GM20431 (cell line): Measurements from ENCODE around the gene PTOV1.

Experiments
- in situ Hi-C: fragments of 300-500 bp; cut with MseI, MboI; formaldehyde crosslinking; loops from one replicate; pipeline ENCODE4 v1.15.0; 2020; ENCODE audit warnings: low sequenced_read_pairs; ENCODE audit not compliant: unreplicated experiment

Gene PTOV1

GRCh38 chr19:49884109-49884508, 33.1 kb downstream of the PTOV1 start:
- in situ Hi-C loops = no loop called here

- in situ Hi-C loops = no loop called here
These were observed 33.8 kb downstream of the PTOV1 start for GRCh38 chr19:49884760-49885159.

DNA sequence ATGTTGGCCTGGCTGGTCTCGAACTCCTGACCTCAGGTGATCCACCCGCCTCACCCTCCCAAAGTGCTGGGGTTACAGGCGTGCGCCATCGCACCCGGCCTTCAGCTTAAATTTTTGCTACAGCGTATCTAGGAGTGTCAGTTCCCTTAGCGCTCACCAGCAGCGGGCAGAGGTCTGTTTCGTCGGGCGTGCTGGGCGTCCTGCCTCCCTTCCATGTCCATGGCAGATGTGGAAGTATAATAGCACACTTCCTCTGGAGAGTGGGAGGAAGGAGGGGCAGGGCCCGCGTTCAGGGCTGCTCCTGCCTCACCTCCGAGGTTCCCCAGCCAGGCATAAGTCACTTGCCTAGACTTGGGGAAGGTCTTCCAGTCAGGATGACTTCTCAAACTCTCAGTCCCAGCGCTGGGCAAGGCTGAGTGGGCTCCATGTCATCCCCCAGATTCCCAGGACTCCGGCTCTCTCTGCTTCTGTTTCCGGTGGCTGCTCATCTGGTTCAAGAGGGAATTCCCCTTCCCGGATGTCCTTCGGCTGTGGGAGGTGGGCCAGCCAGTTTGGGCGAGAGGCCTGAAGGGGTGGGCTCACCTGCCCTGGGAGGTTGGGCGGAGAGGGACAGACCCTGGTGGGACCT, 36.2 kb downstream of the PTOV1 start:
- in situ Hi-C loops = no loop called here

DNA sequence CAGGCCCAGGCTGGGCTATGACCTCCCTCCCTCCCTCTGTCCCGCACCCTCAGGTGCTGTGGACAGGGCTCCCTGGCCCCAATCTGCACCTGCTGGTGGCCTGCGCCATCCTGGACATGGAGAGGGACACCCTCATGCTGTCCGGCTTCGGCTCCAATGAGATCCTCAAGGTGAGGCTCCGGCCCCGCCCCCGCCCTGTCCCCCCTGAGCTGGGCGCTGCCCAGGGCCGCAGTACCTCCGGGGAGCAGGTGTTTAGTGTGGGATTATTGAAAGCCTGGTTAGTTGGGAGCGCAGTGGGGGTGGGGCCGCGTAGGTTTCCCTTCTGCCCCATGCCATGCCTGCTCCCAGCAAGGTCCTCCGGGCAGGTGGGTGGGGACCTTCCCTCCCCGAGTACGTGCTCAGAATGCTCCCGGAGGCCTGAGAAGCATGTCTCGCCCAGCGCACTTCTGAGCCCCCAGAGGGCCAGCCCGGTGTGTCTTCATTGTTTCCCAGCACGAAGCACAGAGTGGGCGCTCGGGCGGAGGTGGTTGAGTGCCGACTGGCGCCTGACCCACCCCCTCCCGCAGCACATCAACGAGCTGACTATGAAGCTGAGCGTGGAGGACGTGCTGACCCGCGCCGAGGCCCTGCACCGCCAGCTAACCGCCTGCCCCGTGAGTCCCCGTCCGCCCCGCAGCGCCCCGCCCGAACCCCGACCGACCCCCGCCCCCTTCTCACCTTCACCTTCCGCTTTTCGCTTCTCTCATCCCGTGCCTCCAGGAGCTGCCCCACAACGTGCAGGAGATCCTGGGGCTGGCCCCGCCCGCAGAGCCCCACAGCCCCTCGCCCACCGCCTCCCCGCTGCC, 36.9 kb downstream of the PTOV1 start:
- in situ Hi-C loops = no loop called here

DNA sequence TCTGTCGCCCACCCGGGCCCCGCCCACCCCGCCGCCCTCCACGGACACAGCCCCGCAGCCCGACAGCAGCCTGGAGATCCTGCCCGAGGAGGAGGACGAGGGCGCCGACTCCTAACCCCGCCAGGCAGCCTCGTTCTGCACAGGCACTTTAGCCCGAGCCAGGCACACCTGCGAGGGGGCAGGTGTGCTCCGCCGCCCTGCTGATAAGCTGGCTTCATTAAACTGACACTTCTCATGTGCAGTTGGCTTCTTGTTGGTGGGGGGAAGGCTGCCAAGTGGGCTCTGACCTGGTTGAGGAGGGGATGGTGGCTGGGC, 37.5 kb downstream of the PTOV1 start:
- in situ Hi-C loops = no loop called here

DNA sequence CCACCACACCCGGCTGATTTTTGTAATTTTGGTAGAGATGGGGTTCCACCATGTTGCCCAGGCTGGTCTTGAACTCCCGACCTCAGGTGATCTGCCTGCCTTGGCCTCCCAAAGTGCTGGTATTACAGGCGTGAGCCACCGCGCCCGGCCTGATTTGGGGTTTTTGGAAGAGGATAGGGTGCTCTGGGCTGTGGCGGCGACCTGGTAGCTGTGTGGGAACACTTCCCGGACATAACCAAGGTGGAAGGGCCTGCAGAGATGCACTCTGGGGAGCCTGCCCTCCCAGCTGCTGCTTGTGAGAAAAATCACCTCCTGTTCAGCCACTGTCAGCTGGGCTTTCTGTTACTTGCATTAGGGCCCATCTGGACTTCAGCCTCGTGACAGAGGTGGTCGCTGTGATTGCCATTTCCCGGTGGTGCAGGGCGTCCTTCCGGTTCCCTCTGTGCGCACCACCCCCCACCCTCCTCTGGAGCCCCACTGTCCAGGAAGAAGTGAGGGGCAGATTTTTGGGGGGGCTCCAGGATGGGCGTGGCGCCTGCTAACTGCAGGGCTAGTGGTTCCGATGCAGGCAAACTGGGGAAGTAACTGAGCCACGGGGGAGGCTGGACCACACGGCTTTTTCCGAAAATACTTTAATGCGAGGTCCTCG, 38.2 kb downstream of the PTOV1 start:
- in situ Hi-C loops = no loop called here

DNA sequence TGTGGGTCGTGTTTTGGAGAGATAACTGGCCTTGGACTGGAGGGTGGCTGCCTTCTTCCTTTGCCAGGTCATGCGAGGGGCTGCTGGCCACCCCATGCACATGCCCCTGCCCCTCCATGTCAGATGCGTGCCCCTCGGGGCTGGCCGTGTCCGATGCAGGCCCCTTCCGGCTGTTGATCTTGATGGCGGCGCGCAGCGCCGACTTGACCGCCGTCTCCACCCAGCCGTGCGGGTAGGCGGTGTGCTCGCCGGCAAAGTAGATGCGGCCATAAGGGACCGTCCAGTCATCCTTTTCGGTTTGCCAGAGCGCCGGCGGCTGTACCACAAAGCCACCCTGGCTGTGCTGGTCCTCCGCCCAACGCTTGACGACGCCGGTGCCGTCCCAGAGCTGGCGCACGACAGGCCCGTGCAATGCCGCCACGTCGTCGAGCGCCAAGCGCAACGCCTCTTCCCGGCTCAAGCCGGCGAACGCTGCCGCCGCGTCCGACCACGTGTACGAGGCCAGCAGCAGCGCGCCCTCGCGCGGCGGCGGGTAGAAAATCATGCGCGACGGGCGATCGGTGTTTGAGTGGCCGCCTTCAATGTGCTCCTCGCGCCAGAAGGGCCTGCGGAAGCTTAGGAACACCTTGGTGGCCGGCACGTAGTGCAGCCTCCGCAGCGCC, 38.9 kb downstream of the PTOV1 start:
- in situ Hi-C loops = no loop called here

GRCh38 chr19:49890349-49891311, 39.7 kb downstream of the PTOV1 start:
- in situ Hi-C loops = no loop called here

DNA sequence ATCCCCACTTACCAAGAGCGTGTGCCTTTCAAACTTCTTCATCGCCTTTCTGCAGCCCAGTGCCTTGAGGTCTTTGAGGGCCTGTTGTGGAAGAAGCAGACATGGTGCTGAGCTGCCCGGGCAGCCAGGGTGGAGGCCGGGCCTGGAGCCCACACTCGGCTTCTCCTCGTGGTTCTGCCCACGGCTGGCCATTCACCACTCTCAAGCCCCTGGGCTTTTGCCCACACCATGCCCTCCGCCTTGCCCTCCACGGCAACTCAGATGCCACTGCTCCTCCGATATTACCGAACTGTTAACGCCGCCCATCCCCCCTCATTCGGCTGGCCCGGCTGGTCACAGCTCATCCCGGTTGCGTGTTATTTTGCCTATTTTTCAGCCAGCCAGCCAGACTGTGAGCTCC, 40.4 kb downstream of the PTOV1 start:
- in situ Hi-C loops = no loop called here

DNA sequence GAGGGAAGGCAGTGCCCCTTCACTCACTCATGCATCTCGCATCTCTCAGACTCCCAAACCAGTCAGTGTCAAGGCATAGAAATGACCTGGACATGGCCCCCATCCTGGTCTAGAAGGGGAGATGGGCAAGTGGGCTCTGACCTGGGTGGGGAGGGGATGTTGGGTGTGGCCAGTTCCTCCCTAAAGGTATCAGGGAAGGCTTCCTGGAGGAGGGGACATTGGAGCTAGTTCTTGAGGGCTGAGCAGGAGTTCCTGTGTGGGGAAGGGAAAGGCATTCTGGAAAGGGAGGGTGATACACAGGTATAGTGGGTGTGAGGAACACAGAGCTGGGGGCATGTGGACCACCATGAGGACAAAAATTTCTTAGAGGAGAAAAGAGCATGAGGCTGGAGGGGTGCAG, 41.8 kb downstream of the PTOV1 start:
- in situ Hi-C loops = no loop called here

DNA sequence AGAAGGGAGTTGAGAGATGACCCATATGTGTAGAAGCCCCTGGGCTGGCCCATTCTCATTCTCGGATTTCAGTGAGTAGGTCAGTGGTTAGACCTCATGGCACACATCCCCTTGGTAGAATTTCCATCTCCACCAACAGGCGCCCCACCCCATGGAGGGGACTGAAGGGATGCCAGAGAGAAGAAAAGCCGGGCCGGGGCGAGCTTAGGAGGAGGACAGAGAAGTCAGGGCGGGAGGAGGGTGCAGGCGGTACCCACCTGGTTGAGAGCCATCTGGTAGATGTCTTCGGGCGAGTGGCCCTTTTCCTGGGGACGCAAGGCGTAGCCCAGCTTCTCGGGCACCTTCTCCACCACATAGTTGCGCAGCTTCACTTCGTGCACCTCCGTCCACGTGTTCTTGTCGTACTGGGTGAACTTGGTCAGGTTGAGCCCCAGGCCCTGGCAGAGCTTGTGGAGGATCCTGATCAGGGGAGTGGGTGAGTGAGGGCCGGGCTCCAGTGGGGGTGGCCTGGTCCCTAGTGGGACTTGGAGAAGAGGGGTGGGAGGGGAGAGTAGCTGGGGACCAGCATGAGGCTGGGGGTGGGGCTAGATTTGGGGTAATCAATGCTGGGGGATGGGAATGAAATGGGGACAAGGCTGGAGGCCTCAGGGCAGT, 43.2 kb downstream of the PTOV1 start:
- in situ Hi-C loops = no loop called here

DNA sequence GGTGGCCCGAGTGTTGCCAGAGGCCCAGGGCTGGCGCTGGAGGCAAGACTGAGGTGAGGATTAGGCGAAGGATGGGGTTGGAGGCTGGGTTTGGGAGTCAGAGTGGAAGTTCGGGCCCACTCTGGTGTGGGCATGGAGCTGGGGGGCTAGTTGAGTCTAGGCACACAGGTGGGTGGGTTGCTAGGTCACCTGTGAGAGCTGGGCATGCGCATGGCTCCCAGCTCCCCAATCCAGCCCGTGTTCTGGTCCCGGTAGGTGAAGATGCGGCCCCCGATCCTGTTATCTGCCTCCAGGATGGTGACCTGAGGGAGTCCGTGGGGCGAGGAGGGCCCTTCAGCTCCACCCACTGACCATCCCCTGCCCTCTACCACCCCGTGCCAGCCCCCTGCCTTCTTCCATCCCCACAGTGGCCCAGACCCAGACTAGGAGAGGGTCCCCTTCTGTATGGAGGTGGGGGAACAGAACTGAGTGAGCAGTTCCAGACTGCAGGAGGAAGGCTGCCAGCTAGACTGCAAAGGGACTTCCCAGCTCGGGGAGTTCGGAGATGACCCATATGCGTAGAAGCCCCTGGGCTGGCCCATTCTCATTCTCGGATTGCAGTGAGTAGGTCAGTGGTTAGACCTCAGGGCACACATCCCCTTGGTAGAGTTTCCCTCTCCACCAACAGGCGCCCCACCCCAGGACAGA, 44.1 kb downstream of the PTOV1 start:
- in situ Hi-C loops = no loop called here

DNA sequence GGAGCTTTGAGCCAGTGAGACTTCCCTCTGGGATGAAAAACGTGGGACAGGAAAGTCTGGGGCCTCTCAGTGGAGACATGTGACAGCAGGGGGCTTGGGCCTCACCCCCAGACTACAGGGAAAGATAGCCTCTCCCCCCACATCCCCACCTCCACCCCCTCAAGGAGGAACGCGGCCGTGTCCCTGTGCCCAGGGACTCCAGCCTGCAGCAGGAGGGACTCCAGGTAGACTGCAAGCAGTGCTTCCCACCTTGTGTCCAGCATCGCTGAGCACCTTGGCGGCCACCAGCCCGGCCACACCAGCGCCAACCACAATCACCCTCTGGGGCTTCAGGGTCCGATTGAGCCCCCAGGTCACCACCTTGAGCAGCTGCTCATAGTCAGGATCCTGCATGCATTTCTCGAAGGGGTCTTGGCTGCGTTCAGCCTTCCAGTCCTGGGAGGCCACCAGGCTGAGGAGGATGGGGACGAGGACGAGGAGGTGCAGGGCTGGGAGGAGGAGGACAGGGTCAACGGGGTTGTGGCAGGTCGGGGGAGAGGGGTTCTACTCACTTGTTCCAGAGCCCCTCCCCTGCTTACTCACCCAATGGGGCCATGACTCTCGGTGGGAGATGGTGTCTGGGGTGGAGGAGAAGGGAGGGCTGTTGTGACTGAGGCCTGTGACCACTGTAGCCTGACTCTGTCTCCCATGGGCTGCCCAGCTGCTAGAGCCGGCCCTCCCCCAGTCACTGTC, 44.8 kb downstream of the PTOV1 start:
- in situ Hi-C loops = no loop called here

DNA sequence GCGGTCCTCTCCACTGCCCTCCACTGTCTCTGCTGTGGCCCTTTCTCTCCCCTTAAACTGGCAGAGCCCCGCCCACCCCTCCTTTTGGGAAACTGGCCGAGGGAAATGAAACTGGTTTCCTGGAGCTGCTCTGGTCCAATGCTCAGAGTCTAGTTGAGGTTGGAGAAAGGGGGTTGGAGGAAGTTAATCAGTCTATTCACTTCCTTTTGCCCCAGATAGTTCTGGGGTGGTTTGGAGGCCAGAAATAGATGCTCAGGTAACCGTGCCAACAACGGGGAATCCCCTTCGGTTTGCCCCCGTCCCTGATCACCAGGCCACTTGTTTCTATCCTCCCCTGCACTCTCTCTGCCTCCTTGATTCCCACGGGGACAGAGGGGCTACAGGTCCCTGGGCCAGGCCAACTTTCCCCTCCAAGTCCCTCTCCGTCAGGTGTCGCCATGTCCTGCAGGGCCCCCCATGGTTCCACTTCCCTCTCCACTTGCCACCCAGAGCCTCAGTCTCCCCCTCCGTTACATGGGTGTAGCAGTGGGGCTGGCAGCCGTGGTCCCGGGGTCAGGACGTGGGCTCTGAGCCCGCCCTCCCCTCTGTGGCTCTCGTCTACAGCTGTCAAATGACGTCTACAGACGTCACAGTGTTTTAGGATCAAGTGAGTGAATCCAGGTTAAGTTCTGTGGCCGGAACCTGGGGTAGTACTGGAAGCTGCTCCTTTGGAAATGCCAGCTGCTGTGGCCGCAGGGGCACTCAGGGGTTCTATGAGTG, 46.1 kb downstream of the PTOV1 start, which contains the start of gene IL4I1:
Gene IL4I1, minus strand, starts transcription at position 25 of the 759 bp plus-strand sequence. CDS start 727 bp downstream, outside the sequence.
- in situ Hi-C loops = no loop called here

DNA sequence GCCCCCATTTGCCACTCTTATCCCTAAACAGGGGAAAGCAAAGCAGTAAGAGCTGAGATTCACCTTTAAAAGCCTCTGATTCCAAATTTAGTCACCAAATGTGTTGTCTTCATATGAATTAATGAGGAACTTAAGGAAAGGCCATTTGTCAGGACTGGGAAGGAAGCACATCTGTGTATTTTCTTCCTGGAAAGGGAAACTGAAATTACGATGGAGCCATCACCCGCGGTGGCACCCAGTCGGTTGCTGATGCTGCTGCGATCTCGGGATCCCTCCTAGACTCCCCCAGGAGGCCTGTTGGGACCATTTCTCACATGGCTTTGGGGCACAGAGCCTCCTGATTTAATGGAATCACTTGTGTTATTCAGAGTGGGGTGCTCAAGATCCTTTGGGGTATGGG, 53.2 kb downstream of the PTOV1 start:
- in situ Hi-C loops = no loop called here

DNA sequence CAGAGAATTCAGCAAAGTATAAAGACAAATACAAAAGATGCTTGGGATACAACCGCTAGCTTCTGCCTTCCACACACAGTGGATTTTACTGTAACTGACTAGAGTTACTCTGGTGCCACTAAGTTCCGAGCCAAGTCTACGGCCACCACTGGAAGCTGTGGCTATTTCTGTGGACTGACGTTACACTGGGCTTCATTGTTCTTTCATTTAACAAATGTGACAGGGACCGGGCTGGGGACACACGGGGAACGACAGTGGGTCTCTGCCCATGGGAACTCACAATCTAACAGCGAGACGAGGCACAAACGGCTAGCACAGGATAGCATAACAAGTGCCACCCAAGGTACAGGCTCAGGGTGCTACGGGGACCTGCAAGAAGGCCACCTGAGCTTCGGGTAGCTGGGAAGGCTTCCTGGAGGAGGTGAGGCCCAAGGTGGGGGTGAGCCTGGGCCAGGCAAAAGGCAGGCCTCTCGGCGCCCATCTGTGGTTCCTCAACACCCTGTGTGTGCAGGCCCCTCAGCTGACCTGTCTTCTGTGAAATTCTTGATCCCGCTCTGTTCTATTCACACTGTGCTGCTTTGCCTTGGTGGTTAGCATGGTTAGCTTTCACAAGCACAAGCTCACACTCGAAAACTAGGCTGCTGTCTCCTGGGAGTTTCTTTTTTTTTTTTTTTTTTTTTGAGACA, 56.1 kb downstream of the PTOV1 start:
- in situ Hi-C loops = no loop called here
